ENCODE data around the gene CALM1.

Gene CALM1

GRCh38 chr14:90396341-90397339, at the start of gene CALM1:
Gene CALM1, plus strand, starts transcription at chr14:90397029. Its CDS starts 202 bp downstream, at chr14:90397231.
- DNase-seq (ENCODE audit: low read depth in 2 of 2) = peak; percentile 95 to 98

DNA sequence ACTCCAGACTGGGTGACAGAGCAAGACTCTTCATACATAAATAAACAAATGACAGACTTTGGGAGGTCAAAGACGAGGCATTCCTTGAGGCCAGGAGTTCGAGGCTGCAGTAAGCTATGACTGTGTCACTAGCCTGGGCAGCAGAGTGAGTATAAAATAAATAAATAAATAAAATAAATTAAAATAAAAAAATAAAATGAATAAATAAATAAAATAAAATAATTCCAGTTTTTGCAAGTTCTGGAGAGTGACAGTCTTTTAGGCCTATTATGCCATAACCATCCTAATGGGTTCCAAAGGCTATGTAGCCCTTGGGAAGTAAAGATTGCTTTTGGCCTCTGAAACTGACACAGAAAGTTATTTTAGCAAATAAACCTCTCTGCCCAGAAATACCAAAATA, 48.6 kb upstream of the CALM1 start:
- DNase-seq (ENCODE audit: low read depth in 2 of 2) = no peak

GRCh38 chr14:90349739-90350138, 47.1 kb upstream of the CALM1 start:
- DNase-seq (ENCODE audit: low read depth in 2 of 2) = no peak

DNA sequence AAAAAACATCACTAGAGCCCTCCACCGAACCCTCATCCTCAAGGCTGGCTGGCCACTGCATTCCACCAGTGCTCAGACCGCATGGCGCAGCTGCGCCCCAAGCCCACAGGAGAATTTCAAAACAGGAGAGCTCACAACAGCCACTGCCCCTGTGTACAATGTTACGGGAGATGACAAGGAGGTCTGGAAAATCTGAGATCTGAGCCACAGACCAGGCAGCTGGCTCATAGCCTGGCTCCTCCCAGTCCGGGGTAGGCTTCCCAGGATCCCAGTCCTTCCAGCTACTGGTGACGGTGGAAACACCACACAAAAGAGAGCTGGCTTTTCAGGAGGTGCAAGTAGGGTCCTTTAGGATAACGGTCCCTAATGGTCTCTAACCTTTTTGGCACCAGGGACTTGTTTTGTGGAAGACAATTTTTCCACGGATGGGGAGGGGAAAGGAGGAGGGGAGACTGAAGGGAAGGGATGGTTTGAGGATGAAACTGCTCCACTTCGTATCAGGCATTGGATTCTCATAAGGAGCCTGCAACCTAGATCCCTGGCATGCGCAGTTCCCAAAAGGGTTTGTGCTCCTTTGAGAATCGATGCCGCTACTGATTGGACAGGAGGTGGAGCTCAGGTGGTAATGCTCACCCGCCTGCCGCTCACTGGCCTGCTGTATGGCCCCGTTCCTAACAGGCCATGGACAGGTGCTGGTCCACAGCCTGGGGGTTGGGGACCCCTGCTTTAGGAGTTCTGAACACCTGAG, 42.1 kb upstream of the CALM1 start:
- DNase-seq (ENCODE audit: low read depth in 2 of 2) = no peak

- no peak for DNase-seq (ENCODE audit: low read depth in 2 of 2)
These were observed 41.0 kb upstream of the CALM1 start for GRCh38 chr14:90355540-90356518.

- DNase-seq (ENCODE audit: low read depth in 2 of 2) = no peak
These were observed 39.9 kb upstream of the CALM1 start for GRCh38 chr14:90356925-90357324.

GRCh38 chr14:90358359-90358758, 38.5 kb upstream of the CALM1 start:
- DNase-seq (ENCODE audit: low read depth in 2 of 2) = no peak

- DNase-seq (ENCODE audit: low read depth in 2 of 2) = no peak
These were observed 34.8 kb upstream of the CALM1 start for GRCh38 chr14:90361865-90362557.

- no peak for DNase-seq (ENCODE audit: low read depth in 2 of 2)
These were observed 34.3 kb upstream of the CALM1 start for GRCh38 chr14:90362558-90362896.

DNA sequence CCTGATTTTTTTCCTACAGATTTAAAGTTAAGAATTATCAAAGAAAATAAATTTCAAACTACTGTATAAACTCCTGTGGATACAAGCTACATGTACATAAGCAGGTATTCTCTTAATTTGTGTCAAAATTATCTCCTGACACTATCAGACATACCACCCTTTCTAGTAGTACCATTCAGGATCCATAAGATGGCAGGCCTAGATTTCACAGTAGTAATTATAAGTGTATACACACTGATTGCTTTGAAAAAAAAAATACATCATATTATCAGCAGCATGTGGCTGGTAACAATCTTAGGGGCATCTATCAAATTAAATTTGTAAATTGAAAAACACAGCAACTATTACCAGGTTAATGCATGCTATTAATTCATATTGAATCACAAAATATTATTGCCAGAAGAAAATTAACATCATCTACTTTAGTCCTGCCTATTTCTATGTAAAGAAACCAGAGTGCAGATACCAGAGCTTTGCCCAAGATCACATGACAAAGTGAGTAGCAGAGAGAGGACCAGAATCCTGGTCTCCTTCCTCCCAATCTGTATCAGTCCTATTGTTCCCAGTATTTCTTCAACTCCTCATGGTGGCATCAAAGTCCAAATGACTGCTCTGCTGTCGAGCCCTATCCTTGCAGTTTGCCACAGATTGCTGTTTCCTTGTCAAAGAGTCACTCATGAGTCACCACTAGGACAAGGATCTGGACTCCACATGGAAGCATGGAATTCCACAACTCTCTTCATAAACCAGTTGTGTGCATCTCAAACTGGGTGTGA, 27.7 kb upstream of the CALM1 start:
- DNase-seq (ENCODE audit: low read depth in 2 of 2) = no peak

GRCh38 chr14:90373887-90374286, 22.9 kb upstream of the CALM1 start:
- no peak for DNase-seq (ENCODE audit: low read depth in 2 of 2)

DNA sequence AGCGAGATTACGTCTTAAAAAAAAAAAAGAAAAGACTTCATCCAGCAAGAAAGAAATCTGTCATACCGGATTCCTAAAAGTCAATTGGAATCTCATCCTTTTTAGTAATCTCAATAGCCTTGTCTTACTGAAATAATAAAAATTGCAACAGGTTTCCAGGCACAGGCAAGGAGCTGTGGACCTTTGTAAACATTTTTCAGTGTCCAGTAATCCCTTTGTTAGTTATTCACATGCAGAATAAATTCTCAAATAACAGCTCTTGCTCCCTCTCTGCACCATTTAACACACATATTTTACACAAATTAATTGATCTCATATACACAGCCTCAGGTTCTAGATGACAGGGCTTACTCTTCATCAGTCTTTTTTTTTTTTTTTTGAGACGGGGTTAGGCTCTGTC, 22.0 kb upstream of the CALM1 start:
- no peak for DNase-seq (ENCODE audit: low read depth in 2 of 2)

DNA sequence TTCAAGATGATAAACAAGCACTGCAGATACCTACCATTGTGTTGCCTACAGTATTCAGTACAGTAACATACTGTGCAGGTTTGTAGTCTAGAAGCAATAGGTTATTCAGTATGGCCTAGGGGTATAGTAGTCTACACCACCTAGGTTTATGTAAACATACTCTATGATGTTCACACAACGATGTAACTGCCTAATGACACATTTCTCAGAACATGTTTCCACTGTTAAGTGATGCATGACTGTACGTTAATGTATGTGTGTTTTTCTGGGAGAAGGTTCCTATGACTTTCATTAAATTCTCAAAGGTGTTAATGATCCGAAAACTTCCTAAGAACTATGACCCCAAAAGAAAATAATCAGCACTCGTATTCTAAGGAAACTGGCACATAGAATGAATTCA, 20.9 kb upstream of the CALM1 start:
- no peak for DNase-seq (ENCODE audit: low read depth in 2 of 2)

DNA sequence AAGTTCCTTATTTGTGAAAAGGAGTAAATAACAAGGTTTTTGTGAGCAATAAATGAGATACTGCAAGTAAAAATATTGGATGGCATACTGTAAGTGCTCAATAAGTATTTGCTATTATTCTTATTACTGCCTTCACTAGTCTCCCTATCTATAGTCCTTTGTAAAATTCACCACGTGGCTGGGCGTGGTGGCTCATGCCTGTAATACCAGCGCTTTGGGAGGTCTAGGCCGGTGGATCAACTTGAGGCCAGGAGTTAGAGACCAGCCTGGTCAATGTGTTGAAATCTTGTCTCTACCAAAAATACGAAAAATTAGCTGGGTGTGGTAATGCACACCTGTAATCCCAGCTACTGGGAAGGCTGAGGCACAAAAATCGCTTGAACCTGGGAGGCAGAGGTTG, 18.6 kb upstream of the CALM1 start:
- DNase-seq (ENCODE audit: low read depth in 2 of 2) = no peak

GRCh38 chr14:90379106-90379505, 17.7 kb upstream of the CALM1 start:
- no peak for DNase-seq (ENCODE audit: low read depth in 2 of 2)

GRCh38 chr14:90381011-90381786, 15.6 kb upstream of the CALM1 start:
- DNase-seq (ENCODE audit: low read depth in 2 of 2) = no peak

DNA sequence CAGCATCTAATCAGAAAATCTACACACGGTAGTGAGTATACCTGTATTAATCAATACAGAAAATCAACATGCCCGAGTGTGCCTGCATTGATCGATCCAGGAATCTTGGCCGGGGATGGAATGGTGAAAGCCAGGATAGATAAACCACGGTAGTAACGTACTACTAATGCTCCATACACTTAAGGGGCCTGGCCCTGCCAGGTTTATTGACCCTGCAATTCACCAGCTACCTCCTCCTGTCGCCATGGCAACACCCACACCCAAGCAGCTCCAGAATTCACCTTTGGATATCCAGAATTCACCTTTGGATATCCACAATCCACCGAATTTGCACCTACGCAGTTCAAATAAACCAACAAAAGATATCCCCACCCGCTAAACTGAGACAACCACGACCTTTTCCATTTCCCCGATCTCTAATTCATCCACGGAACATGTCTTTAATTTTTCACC, 14.8 kb upstream of the CALM1 start:
- DNase-seq (ENCODE audit: low read depth in 2 of 2) = no peak

- peak; percentile 56 to 69 for DNase-seq (ENCODE audit: low read depth in 2 of 2)
These were observed 14.2 kb upstream of the CALM1 start for GRCh38 chr14:90382491-90383125.

All from stimulated activated CD4-positive, alpha-beta T cell treated with anti-CD3 and anti-CD28 coated beads, Interleukin-1b, Interleukin-23, amount 100 ng/mL, for 4 hours (primary cell).